Esophagus squamous epithelium (tissue), 4 donors: Measurements from ENCODE around the gene ATP2A3.

Experiments
- POLR2A ChIP-seq, 4 donors: fragments of 450-650 bp; IDR thresholded peaks; one replicate each; pipeline ENCODE4 v1.6.1; 2017; ENCODE audit warnings: antibody characterized with exemption in 4 of 4, mild to moderate bottlenecking in 4 of 4, moderate library complexity in 3 of 4
- TF ChIP-seq, protein P1 (sequence below), 6 experiments: fragments of 450-650 bp in 4 of 6; fragments of 200-600 bp in 2 of 6; sonication (generic) in 2 of 6; IDR thresholded peaks; one replicate each; pipeline ENCODE4 v1.5.1; 2016 to 2019; ENCODE audit warnings: antibody characterized with exemption in 6 of 6, mild to moderate bottlenecking in 4 of 6, moderate library complexity in 4 of 6

- TF ChIP-seq, protein P1, sequence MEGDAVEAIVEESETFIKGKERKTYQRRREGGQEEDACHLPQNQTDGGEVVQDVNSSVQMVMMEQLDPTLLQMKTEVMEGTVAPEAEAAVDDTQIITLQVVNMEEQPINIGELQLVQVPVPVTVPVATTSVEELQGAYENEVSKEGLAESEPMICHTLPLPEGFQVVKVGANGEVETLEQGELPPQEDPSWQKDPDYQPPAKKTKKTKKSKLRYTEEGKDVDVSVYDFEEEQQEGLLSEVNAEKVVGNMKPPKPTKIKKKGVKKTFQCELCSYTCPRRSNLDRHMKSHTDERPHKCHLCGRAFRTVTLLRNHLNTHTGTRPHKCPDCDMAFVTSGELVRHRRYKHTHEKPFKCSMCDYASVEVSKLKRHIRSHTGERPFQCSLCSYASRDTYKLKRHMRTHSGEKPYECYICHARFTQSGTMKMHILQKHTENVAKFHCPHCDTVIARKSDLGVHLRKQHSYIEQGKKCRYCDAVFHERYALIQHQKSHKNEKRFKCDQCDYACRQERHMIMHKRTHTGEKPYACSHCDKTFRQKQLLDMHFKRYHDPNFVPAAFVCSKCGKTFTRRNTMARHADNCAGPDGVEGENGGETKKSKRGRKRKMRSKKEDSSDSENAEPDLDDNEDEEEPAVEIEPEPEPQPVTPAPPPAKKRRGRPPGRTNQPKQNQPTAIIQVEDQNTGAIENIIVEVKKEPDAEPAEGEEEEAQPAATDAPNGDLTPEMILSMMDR (IDR thresholded peaks at IDR 0.05): no peak
- TF ChIP-seq POLR2A (IDR thresholded peaks at IDR 0.05): no peak
Measured at GRCh38 chr17:3988297-3989040, 24.2 kb upstream of the ATP2A3 start.
